GM12878 (cell line): Measurements from ENCODE around the gene STPG1. TPM values are rescaled to one million over a fixed set of nuclear protein-coding genes. Genes with fewer than 3 reads are reported as not detected.

Experiments
- ATAC-seq: fragments of 200-7000 bp; cut with Tn5 transposase; 3 replicates; pipeline ENCODE4 v1.9.1; 2020; ENCODE audit warnings: mild to moderate bottlenecking, moderate library complexity
- BruUV-seq: library from RNA; stranded (reverse); fragments of 400-500 nt; replicated peaks from 2 replicates; lab custom pipeline; 2021; lab: Mats Ljungman, UMichigan
- CTCF ChIA-PET: fragments of 300-600 bp; sonication (Branson Sonifier 250); formaldehyde crosslinking; extraction: SDS; loops from one replicate; lab custom pipeline; 2021; ENCODE audit warnings: inconsistent platforms; lab: Yijun Ruan, JAX
- POLR2A ChIA-PET: fragments of 350-600 bp; formaldehyde crosslinking; extraction: SDS; loops from one replicate; lab custom pipeline; 2021; ENCODE audit warnings: inconsistent platforms; lab: Charles Lee
- RAD21 ChIA-PET: fragments of 300-600 bp; sonication (Branson Sonifier 250); formaldehyde crosslinking; loops from one replicate; lab custom pipeline; 2023; ENCODE audit warnings: antibody characterized with exemption; ENCODE audit not compliant: unreplicated experiment; lab: Charles Lee
- SMC1A ChIA-PET: fragments of 300-600 bp; sonication (Branson Sonifier 250); formaldehyde crosslinking; loops from one replicate; lab custom pipeline; 2023; ENCODE audit not compliant: unreplicated experiment, uncharacterized antibody; lab: Charles Lee
- DNase-seq: peaks from one replicate; pipeline ENCODE4 v3.0.0-alpha.2; 2011; ENCODE audit warnings: low read depth, low spot score
- FAIRE-seq: peaks from 3 replicates; lab custom pipeline; 2011; peaks lifted over from hg19 to GRCh38; lab: Jason Lieb, UNC
- H2AFZ ChIP-seq: 2 replicates; pipeline ENCODE4 v1.6.0; 2011; ENCODE audit warnings: low read depth, low read length, control low read depth; ENCODE audit not compliant: control insufficient read depth
- H3K27ac ChIP-seq: 2 replicates; pipeline ENCODE4 v1.5.1; 2011; ENCODE audit warnings: control low read depth; ENCODE audit not compliant: control insufficient read depth, insufficient read depth
- H3K27me3 ChIP-seq, 2 experiments: replicated peaks in 1 of 2; 2 replicates each; pipeline versions ENCODE4 v1.6.0 to v1.6.1; 2011; ENCODE audit warnings: low read length in 1 of 2; ENCODE audit not compliant: control insufficient read depth in 2 of 2, insufficient read depth in 2 of 2
- H3K36me3 ChIP-seq, 2 experiments: 2 replicates each; pipeline ENCODE4 v1.5.1; 2011; ENCODE audit warnings: low read length in 1 of 2; ENCODE audit not compliant: control insufficient read depth in 2 of 2, insufficient read depth in 2 of 2
- H3K4me1 ChIP-seq: 2 replicates; pipeline ENCODE4 v1.6.1; 2011; ENCODE audit warnings: mild to moderate bottlenecking, low read length, moderate library complexity, mixed read lengths; ENCODE audit not compliant: control insufficient read depth, insufficient read depth
- H3K4me2 ChIP-seq: 2 replicates; pipeline ENCODE4 v1.6.0; 2011; ENCODE audit warnings: control low read depth; ENCODE audit not compliant: control insufficient read depth, insufficient read depth
- H3K4me3 ChIP-seq: fragments of 200-600 bp; sonication (generic); 2 replicates; pipeline ENCODE4 v1.5.1; 2016
- H3K79me2 ChIP-seq: 2 replicates; pipeline ENCODE4 v1.6.0; 2011; ENCODE audit warnings: low read length; ENCODE audit not compliant: control insufficient read depth, insufficient read depth
- H3K9ac ChIP-seq: 2 replicates; pipeline ENCODE4 v1.8.0; 2011; ENCODE audit warnings: low read length, control low read depth, mixed read lengths; ENCODE audit not compliant: control insufficient read depth, insufficient read depth
- H3K9me3 ChIP-seq: replicated peaks from 3 replicates; pipeline ENCODE4 v1.5.1; 2011; ENCODE audit warnings: mild to moderate bottlenecking, low read length; ENCODE audit not compliant: control insufficient read depth, insufficient read depth
- H4K20me1 ChIP-seq: 2 replicates; pipeline ENCODE4 v1.6.0; 2011; ENCODE audit not compliant: control insufficient read depth, insufficient read depth
- ATF3 ChIP-seq: IDR thresholded peaks from 2 replicates; pipeline ENCODE4 v1.6.1; 2011; ENCODE audit warnings: low read depth, mild to moderate bottlenecking, low read length, moderate library complexity, borderline replicate concordance; ENCODE audit errors: extremely low read depth
- CUX1 ChIP-seq: IDR thresholded peaks from 2 replicates; pipeline ENCODE4 v1.6.1; 2012; ENCODE audit warnings: improper control_type of control experiment, low read depth, low read length; ENCODE audit not compliant: insufficient replicate concordance
- EED ChIP-seq: sonication (generic); IDR thresholded peaks from 2 replicates; pipeline ENCODE4 v1.6.1; 2016; ENCODE audit warnings: antibody characterized with exemption, low read depth
- FOS ChIP-seq: IDR thresholded peaks from 3 replicates; pipeline ENCODE4 v1.6.1; 2011; ENCODE audit warnings: borderline replicate concordance; ENCODE audit not compliant: insufficient read length; ENCODE audit errors: extremely low read depth
- FOXM1 ChIP-seq: IDR thresholded peaks from 2 replicates; pipeline ENCODE4 v1.6.1; 2012; ENCODE audit warnings: low read depth, mild to moderate bottlenecking, inconsistent platforms, low read length, moderate library complexity
- HDGF ChIP-seq: fragments of 450-650 bp; IDR thresholded peaks from 2 replicates; pipeline ENCODE4 v1.6.1; 2016; ENCODE audit warnings: antibody characterized with exemption
- JUND ChIP-seq: IDR thresholded peaks from 2 replicates; pipeline ENCODE4 v1.6.1; 2012; ENCODE audit warnings: low read depth, mild to moderate bottlenecking, low read length, improper control_type of control experiment, moderate library complexity
- KLF5 ChIP-seq: fragments of 450-650 bp; IDR thresholded peaks from 2 replicates; pipeline ENCODE4 v1.6.1; 2014; ENCODE audit warnings: mild to moderate bottlenecking; ENCODE audit not compliant: partially characterized antibody
- RBBP5 ChIP-seq: fragments of 200-600 bp; sonication (generic); conservative IDR thresholded peaks from 2 replicates; pipeline ENCODE4 v1.6.1; 2016
- RELA ChIP-seq: fragments of 450-650 bp; IDR thresholded peaks from 2 replicates; pipeline ENCODE4 v1.8.0; 2014; ENCODE audit warnings: borderline replicate concordance; ENCODE audit not compliant: partially characterized antibody
- STAT3 ChIP-seq: IDR thresholded peaks from 2 replicates; pipeline ENCODE4 v1.6.1; 2011; ENCODE audit warnings: low read depth, low read length, improper control_type of control experiment
- SUZ12 ChIP-seq: fragments of 200-600 bp; sonication (generic); IDR thresholded peaks from one replicate; pipeline ENCODE4 v1.6.1; 2018; ENCODE audit warnings: antibody characterized with exemption, mild to moderate bottlenecking; ENCODE audit not compliant: unreplicated experiment
- ZBED1 ChIP-seq: IDR thresholded peaks from 2 replicates; pipeline ENCODE4 v1.6.1; 2016; ENCODE audit warnings: borderline replicate concordance
- ZNF217 ChIP-seq: fragments of 450-650 bp; IDR thresholded peaks from 2 replicates; pipeline ENCODE4 v1.6.1; 2017; ENCODE audit warnings: antibody characterized with exemption, mild to moderate bottlenecking
- ZNF384 ChIP-seq: IDR thresholded peaks from 2 replicates; pipeline ENCODE4 v1.6.1; 2012; ENCODE audit warnings: low read depth, mild to moderate bottlenecking, low read length, improper control_type of control experiment, borderline replicate concordance
- WGBS: methylation state at CpG from one replicate; pipeline ENCODE4 v1.1.6; 2016; ENCODE audit warnings: low lambda C conversion rate; ENCODE audit not compliant: insufficient replicate concordance, insufficient coverage; ENCODE audit errors: missing lambda C conversion rate; 5-methylcytosine and 5-hydroxymethylcytosine counted together
- in situ Hi-C: fragments of 300-500 bp; cut with MboI; formaldehyde crosslinking; loops from 9 replicates; pipeline ENCODE4 v1.14.3; 2018; ENCODE audit warnings: mixed read lengths
- intact Hi-C: fragments of 100-400 bp; cut with micrococcal nuclease; formaldehyde crosslinking; loops from one replicate; pipeline ENCODE4 v1.14.2; 2022; ENCODE audit not compliant: unreplicated experiment
- polyA plus RNA-seq, 11 experiments: library from polyadenylated mRNA; depleted of rRNA in 4 of 11; unstranded in 6 of 11; stranded (reverse) in 5 of 11; fragments of >200 nt; fragmentation: Nextera tagmentation in 4 of 11; fragmentation: Illumina TruSeq in 1 of 11; extraction: Ambion mirVana in 4 of 11; extraction: Trizol in 1 of 11; gene quantifications; 1 replicate in 1 of 11; 2 replicates in 10 of 11; pipeline versions ENCODE4 v1.2.1 to v1.2.3, GENCODE V29; 2011 to 2016; ENCODE audit warnings: inconsistent platforms in 2 of 11, missing spikeins in 2 of 11, low read depth in 1 of 11
- total RNA-seq, 4 experiments: library from RNA; depleted of rRNA in 3 of 4; stranded (reverse); fragments of >200 nt in 3 of 4; fragmentation: Illumina TruSeq in 1 of 4; extraction: Trizol in 1 of 4; gene quantifications; 2 replicates each; pipeline versions ENCODE4 v1.2.1 to v1.2.3, GENCODE V29; 2013 to 2021
- TF ChIP-seq, protein P1 (sequence below): fragments of 450-650 bp; IDR thresholded peaks from 2 replicates; pipeline ENCODE4 v1.6.1; 2017; ENCODE audit warnings: antibody characterized with exemption, mild to moderate bottlenecking, moderate library complexity

Gene STPG1
- total and polyA plus RNA-seq, 10 of the 15 experiments (the other 5 are each of a cell fraction or from before 2014, with no cell fraction given): 0.22 to 2.6 (median 0.73) TPM

- 81% methylated on average over 9 of the region's 9 CpGs for WGBS
Measured at GRCh38 chr1:24438423-24438901, 24.9 kb upstream of the STPG1 start.

More at GRCh38 chr1:24438423-24438901, 24.9 kb upstream of the STPG1 start:
- TF ChIP-seq SUZ12: no peak
- TF ChIP-seq JUND: no peak
- TF ChIP-seq FOXM1: no peak
- no peak for TF ChIP-seq KLF5
- TF ChIP-seq, protein P1, sequence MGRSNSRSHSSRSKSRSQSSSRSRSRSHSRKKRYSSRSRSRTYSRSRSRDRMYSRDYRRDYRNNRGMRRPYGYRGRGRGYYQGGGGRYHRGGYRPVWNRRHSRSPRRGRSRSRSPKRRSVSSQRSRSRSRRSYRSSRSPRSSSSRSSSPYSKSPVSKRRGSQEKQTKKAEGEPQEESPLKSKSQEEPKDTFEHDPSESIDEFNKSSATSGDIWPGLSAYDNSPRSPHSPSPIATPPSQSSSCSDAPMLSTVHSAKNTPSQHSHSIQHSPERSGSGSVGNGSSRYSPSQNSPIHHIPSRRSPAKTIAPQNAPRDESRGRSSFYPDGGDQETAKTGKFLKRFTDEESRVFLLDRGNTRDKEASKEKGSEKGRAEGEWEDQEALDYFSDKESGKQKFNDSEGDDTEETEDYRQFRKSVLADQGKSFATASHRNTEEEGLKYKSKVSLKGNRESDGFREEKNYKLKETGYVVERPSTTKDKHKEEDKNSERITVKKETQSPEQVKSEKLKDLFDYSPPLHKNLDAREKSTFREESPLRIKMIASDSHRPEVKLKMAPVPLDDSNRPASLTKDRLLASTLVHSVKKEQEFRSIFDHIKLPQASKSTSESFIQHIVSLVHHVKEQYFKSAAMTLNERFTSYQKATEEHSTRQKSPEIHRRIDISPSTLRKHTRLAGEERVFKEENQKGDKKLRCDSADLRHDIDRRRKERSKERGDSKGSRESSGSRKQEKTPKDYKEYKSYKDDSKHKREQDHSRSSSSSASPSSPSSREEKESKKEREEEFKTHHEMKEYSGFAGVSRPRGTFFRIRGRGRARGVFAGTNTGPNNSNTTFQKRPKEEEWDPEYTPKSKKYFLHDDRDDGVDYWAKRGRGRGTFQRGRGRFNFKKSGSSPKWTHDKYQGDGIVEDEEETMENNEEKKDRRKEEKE: no peak
- TF ChIP-seq ZNF217: no peak
- TF ChIP-seq FOS: no peak
- TF ChIP-seq ZBED1: no peak
- TF ChIP-seq RBBP5: no peak
- no peak for TF ChIP-seq STAT3
- TF ChIP-seq ATF3: no peak
- no peak for TF ChIP-seq HDGF
- no peak for TF ChIP-seq ZNF384
- no peak for TF ChIP-seq CUX1
- TF ChIP-seq RELA: no peak
- no peak for TF ChIP-seq EED
- Histone ChIP-seq H3K36me3 (no peaks in the 10 kb centered on the region), H3K4me2 (no peak overlapping the region), H3K27ac (no peak overlapping the region), H4K20me1 (no peaks in the 10 kb centered on the region), H3K4me3 (no peak overlapping the region), H3K9me3 (no peaks in the 10 kb centered on the region), H3K27me3 (no peaks in the 10 kb centered on the region), H3K9ac (no peak overlapping the region), H2AFZ (no peak overlapping the region), H3K4me1 (no peaks in the 10 kb centered on the region), H3K79me2 (no peaks in the 10 kb centered on the region)
- no peak for ATAC-seq
- DNase-seq: no peak
- no TSS peak for BruUV-seq
- ChIA-PET POLR2A (no interaction called here), SMC1A (no interaction called here), CTCF (interaction anchor here (0.8 kb wide), 1 partner anchor 30 kb away, joined by 3 read pairs; no protein-coding TSS in a partner anchor), RAD21 (no interaction called here)
- in situ Hi-C loops (no loop called here), intact Hi-C loops (no loop called here)
- FAIRE-seq: no peak
